Activated CD4-positive, alpha-beta T cell treated with anti-CD3 and anti-CD28 coated beads, Interleukin-2, Interleukin-6, amounts not matched to agents 100 ng/mL and 50 ng/mL, durations not matched to agents 16 hours and 8 hours (primary cell): ENCODE data around the gene CHI3L1.

Experiments used
- DNase-seq: peaks from one replicate; pipeline ENCODE4 v3.0.0-alpha.2; 2020

The CHI3L1 gene

DNA sequence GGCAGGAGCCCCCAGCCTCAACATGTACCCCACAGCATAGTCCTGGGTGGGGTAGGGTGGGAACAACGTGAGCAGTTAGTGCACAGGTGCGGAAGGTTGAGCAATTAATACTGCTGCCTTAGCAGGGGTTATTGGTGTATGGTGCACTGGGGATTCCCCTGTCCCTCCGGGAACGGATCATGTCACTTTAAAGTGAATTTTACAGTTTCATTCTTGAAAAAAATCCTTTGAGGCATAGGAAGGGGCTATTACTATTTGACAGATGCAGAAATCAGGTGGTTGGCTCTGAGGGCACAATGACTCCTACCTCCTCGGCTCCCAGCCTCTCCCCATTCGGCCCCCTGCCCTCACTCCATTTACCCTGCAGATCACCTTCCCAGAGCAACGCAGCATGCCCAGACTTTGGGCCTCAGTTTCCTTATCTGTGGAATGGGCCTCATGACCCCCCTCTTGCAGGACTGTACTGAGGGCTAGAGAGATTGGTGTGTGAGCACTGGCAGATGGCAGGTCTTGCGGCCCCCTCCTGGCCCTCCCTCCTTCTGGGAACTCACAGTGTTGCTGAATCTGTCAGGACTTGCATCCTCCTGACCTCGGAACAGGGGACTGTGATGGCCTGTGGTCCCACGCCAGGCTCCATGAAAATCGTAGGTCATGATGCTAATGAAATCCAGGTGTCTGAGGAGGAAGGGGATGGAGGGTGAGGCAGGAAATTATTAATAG is 5.7 kb downstream of the CHI3L1 start:
- DNase-seq = no peak

DNA sequence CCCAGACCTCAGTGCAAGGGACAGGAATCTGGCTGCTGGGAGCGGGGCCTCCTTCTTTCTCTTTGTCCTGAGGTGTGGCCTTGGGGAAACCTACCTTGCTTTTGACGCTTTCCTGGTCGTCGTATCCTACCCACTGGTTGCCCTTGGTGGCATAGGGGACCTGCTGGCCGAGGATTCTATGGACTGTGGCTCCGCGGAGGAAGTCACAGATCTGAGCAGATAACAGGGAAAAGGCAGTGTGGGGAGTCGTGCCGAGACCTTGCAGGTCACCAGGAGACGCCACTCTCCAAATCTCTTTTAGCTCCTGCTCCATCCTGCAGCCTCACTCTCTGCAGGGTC is 6.9 kb downstream of the CHI3L1 start:
- no peak for DNase-seq

DNA sequence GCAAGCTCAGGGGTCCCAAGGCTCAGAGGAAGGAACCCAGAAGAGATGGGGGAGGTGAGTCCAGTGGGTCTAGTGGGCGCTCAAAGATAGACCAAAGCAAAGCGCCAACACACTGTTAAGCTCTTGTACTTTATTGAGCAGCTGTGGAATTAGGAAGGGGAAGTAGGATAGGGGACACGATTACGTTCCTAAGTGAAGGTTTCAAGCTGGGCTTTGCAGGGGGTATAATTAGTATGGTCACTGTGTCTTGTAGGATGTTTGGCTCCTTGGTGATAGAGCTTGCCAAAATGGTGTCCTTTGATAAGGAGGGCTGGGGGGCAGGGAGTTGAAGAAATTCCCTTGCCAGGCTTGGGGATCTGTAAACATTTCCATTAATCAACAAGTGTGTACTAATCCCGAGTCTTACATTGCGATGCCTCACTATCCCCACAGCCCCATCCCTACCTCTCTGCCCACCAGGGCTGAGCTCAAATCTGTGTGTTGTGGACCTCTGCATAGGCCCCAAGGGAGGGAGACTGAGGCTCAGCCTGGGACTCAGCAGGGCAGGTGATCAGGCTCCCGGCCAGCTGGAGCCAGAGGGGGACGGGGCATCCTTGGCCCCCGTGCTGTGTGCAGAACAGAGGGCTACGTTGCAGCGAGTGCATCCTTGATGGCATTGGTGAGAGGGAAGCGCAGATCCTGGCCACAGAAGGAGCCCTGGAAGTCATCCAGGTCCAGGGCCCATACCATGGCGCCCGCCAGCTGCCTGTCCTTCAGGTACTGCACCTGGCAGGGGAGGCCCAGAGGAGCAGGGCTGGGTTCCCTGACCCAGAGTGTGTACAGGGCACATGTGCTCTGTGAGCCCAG is 7.5 kb downstream of the CHI3L1 start:
- no peak for DNase-seq

DNA sequence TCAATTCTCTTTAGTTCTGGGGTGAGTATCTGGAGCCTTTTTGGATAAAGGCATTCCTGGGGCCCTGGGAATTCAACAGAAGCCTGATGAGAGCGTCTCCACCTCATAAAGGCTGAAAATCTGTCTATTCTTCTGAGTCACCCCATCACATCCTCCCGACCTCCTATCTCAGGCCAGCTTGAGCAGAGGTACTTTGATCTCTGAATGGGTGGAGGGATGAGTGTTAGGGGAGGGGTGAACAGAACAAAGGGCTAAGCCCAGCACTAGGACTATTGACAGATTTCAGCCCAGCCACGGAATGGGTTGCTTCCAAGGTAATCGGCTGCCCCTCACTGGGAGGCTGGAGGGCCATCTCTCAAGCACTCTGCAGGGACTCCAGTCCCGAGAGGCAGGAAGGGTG is 8.4 kb downstream of the CHI3L1 start:
- DNase-seq = no peak

DNA sequence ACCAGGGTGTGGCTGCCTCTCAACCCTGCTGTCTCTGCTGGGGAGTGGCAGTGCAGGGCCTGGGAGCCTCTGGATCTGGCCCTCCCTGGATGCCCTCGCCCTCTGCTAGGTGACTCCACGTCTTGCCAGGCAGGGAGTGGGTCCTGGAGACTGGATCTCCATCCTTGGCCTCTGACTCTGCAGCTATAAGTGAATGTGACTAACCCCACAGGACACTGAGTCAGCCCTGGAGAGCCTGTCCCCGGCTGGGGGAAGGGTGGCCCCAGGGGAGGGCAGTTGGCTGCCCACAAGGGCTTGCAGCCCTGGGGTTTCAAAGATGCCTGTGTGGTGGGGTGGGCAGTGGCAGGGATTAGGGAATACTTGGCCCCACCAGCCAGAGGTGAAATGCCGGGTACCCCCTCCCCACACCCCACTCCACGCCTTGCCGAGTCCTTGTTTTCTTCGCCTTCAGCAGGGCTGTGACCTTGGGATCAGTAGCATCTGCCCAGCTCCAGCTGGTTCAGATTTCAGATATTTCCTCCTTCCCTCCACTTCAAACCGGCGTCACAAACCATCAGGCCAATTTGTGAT is 8.9 kb downstream of the CHI3L1 start:
- DNase-seq = no peak

DNA sequence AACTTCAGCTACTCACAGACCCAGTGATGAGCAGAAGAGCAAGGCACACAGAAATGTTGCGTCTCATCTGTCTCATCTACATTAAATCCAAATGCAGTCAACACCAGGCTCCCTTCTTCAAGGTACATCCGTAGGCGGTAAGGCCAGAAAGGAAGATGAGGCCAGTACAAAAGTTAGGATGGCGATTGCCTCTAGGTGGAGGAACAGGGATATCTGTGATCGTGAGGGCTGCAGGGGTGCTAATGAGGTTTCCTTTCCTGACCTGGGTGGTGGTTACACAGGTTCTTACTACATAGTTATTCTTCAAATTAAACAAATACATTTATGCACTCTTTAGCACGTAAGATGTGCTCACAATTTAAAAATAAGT is 9.5 kb downstream of the CHI3L1 start:
- no peak for DNase-seq

DNA sequence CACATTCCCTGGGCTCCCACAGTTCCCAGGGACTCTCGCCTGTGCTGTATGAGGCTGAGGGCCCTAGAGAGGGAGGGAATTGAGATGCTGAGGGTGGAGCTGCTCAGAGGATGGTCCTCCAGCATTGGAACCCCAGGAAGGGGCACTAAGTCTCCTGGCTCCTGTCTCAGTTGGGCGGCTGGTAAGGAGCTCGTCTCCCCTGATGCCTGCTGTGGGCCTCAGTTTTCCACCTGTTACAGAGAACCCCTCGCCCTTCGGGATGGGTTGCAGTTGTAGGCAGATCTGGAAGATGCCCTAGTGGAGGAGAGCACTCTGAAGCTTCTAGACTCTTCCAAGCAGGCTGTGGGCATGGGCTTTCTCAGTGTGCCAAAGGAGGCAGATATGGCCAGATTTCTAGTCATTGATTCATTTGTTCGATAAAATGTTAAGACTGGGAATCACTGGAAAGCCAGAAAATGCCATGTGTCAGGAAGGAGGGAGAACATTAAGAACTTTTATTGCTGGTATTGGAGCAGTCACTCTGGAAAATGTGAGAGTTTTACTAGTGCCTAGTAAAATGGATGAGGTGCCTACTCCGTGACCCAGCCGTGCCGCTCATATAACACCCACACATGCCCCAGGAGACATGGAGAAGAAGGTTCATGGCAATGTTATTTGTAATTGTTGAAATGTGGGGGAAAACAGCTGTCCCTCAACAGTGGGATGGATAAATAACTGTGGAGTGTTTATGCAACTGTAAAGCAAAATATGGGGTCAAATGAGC is 10.1 kb downstream of the CHI3L1 start:
- no peak for DNase-seq

DNA sequence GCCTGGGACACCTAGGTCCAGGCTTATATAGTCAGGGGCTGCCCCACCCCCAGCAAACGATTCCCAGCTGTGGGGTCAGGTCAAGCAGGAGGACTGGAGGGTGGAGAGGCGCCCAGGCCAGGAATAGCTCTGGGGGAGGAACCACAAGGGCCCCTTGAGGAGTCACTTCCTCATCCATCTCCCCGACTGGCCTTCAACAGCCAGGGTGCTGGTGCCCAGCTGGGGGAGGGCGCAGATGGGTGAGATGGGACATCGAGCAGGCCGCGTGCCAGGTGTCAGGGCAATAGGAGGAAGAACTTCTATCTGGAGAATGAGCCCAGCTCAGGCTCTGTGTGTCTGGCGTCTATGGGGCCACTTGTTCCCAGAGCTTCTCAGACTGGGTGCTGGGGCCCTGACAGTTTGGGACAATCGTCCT is 10.7 kb downstream of the CHI3L1 start:
- no peak for DNase-seq

DNA sequence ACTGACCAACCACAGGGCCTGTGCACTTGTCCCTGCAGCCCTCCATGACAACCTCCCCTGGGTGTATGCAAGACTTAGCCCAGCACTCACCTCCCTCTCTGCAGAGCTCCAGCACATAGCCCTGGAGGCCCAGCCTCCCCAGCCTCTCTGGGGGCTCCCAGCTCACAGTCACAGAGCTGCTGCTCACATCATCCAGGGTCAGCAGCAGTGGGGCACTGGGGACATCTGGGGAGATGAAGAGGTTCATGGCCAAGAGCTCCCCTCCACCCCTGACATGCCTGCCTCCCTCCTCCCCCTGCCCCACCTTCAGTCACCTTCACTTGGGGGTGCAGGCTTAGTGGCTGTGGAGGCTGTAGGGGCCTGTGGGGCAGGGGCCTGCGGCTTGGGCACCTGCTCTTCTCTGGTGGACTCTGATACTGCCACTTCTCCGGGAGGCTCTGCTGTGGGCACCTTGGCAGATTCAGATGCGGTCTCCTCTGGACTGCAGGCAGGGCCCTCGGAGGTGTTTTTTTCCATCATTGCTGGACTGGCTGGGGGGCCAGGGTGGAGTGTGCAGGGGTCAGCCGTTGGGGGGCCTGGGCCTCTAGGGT is 11.2 kb downstream of the CHI3L1 start, which contains the start of gene MYBPH:
Gene MYBPH, minus strand, starts transcription at position 590 of the 590 bp plus-strand sequence. Its CDS starts 71 bp downstream, at position 519.
- no peak for DNase-seq

DNA sequence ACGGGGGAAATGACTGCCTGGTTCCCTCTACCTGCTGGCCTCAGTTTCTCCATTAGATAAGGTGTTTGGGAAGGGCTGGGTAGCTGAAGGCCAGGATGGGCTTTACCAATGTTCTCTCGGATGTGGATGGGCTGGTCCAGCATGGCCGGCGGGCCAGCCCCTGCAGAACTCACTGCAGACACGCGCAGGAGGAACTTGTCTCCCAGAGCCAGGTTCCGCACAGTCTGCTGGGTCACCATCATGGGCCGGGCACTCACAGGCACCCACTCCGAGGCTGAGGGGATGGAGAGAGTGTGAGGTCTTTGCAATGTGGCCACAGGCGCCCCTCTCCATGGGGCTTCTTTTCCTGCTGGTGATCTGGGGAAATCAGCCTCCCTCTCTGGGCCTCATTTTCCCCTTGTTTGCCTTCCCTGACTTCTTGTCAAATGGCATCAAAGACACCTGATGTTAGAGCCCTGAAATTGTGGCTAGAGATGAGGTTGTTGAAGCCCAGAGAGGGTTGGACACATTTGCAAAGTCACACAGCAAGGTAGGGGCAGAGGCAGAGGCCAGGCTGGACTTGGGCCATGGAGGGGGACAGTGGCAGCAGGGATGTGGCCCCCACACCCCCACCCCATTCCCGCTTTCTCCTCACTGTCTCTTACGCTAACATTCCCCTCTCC is 12.0 kb downstream of the CHI3L1 start:
- no peak for DNase-seq

DNA sequence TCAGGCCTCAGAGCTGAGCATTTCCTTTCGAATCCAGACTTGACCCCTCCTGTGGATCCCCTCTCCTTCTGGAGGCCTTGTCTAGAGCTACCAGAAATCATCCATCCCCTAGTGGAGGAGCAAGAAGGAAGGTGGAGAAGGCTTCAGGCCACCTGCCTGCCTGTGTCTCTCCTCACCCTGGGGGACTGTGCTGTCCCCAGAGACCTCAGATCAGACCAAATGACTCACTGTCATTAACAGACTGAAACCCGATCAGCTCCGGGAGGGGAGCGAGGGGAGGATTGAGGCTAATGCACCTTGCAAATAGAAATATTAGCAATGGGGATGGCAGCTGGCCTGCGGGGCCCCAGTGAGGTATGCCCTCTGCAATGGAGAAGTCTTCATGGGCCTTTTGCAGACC is 12.9 kb downstream of the CHI3L1 start:
- no peak for DNase-seq

DNA sequence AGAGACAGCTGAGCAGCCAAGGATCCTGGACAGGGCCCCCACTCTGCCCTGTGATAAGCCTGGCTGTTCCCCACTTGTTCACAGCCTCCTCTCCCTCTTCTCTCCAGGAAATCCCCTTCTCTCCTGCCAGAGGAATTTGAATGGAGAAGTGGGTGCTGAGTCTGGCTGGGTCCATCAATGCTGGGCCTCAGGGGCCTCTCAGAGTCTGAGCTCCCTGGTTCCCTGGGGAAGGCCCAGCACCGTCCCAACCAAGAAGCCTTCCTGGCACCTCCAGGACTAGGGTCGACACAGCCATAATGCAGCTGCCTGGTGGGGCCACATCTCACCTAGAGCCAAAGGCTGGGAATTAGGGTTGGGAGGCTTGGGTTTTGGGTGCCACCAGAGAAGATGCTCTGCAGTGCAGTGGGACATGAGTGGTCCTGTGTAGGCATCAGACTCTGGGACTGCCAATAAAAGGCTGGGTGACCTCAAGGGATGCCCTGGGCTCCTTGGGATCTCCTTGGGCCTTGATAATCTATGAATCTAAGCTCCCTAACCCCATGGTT is 13.4 kb downstream of the CHI3L1 start:
- no peak for DNase-seq

DNA sequence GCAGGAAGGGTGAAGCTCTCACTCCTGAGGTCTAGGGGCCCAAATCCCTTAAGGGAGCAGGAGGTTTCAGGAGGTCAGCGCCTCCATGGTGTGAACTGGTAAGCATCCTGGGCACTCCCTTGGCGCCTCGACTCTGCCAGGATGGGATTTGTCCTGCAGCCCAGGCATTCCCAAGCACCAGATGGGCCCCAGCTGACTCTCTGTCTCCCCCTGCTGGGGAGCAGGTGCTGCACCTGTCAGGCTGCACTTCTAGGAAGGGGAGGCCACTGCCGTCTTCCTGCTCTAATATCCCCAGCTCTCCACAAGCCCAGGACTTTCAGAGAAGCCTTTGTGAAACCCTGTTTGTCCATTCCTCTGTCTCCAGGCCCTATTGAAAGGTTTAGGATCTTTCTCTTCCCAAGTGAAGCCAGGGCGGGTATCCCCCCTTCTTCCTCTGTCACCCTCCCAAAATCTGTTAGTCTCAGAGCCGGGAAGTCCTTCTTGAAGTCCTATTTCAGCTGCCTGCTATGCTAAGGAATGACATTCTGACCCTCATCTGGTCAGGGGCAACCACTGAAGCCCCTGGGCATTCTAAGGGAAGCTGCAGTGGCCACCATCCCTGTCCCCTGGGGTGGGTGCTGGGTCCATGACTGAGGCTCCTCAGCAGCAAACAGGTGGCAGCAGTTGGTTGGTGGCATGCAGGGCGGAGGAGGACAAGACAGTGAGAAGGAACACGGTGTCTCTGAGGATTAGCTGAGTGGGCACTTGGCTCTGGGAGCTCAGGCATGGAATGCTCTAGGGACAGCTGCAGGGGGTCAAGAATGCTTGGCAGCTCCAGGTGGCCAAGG is 14.1 kb downstream of the CHI3L1 start:
- peak; percentile 65 for DNase-seq

DNA sequence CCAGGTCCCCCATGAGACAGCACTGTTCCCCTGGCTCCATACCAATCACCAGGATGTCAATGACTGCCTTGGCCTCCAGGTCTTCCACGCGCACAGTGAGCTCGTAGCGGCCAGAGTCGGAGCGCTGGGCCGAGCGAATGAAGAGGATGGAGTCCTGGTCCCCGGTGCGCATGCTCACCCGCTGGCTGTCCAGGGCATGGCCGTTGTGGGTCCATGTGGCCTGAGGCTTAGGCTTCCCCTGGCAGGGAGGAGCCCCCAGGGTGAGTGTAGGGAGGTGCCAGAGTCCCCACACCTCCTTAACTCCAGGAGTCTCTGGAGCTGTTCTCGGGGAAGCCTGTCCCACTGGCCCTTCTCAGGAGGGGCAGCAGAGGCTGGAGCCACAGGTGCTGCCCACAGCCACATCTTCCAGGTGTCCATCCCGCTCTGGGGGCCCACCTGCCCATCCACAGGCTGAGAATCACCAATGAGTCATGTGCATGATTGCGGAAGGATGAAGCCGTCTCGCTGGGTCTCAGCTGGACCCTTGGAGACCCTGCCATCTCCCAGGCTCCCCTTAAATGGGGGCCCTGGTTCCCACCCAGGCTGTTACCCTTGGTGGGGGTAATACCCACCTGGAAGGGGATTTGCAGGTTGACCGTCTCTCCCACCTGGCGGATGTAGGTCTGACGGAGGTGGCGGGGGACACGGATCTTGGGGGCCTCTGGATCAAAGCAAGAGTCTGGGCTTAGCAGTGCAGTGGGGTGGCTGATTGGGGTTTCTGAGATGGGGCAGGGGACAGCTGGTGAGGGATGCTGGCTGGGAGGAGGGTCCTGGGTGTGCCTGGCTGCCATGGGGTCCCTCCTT is 14.9 kb downstream of the CHI3L1 start:
- DNase-seq = no peak

DNA sequence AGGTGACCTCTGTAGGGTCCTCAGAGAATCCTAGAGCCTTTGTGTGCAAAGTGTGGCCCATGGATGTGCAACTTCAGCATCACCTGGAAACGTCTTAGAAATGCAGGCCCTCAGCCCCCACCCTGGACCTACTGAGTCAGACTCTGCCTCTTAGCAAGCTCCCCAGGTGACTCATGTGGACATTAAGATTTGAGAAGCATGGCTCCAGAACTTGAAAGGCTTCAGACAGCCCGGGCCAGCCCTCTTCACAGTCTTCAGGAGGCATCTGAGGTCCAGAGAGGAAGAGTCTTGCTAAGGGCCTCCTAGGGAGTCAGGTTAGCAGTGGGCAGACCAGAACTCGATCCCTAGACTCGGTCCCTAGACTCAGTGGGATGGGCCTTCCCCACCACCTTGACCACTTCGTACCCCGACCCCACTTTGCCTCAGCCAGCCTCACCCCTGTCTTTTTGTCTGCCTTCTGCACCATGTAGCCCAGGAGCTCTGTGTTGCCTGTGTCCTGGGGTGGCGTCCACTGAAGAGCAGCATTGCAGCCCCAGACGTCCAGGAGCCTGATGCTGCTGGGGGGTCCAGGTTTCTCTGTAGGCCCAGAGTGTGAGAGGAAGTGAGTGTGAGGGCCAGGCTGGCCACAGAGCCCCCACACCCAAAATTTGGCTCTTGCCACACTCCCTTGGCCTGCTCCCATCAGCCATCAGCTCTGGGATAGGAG is 15.7 kb downstream of the CHI3L1 start:
- no peak for DNase-seq

DNA sequence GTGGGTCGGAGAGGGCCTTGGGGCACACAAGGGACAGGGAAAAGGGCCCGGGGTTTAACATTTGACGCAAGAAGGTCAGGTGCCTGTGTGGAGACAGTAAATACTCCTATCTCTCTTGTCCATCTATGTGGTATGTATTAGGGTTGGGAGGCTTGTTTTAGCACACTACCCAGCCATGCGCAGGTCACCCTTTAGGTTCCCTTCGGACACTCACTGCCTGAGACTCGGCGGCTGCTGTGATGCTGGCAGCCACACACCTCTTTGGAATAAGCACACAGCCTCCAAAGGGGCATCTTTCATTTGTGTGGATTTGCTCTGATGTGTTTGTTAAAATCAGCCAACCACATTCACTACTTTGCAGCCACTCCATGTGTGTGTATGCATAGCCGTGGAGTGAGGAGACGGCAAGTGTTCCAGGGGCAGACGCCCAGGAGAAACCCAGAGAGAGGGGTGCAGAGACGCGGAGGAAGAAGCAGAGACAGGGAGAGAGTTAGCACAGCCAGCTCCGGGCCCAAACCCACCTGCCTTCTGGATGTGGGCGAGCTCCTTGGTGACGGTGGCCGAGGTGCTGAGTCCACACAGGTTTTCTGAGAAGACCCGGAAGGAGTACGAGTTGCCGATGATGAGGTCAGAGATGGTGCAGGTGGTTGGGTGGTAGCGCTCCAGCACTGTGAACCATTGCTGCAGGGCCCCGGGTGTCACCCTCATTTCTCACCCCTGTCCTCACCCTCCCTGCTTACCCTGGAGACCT is 16.6 kb downstream of the CHI3L1 start:
- DNase-seq = no peak

DNA sequence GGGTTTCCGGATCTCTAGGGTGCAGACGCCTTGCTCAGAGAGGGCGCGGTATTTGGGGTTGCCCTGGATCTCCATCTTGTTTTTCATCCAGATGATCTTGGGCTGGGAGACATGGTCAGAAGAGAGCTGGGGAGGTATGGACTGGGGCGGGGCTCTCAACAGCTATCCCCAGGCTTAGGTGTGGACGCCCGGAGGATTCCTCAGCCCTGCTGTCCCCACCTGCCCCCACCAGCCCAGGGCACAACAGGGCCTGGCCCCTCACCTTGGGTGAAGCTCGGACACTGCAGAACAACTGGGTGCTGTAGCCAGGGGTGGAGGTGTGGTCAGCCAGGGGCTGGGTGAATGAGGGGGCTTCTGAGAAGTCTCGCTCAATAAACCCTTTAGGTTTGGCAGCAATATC is 17.5 kb downstream of the CHI3L1 start:
- DNase-seq = no peak

DNA sequence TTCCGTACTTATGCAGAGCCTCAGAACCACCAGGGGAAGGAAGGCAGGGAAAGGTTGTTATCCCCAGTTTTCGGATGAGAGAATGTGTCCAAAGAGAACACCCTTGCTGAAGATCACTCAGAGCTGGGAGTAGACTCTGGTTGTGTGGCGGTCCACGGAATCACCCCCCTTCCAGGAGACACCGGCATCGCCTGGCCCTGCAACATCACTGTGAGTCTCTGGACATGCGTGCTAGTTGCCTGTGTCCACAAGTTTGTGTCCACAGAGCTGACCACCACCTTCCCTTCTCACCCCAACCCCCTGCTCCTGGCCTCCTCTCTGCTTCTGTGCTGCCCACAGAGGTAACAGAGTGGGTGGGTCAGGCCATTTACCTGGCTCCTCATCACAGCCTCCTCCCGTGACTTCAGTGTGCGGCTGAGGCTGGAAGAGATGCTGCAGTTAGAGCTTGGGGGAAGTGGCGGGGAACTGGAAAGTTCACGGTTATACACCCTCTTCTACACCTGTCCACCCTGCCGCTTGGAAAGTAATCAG is 18.2 kb downstream of the CHI3L1 start:
- DNase-seq = no peak

DNA sequence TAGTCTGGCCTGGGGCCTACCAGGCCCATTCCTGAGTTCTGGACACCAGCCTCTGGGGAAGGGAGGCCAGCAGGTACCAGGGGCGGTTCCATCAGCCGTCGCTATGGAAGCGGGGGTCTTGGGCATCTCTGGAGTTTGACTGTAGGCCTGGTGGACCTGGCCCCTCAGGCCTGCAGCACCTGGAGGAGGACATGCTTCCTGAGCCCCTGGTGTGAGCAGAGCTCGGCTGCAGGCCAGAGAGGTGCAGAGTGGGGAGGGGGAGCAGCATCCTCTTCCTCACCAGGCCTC is 18.6 kb downstream of the CHI3L1 start:
- DNase-seq = no peak
